Left renal pelvis (tissue), 4 donors: Measurements from ENCODE around the gene EEF1AKMT2. TPM values are rescaled to one million over a fixed set of nuclear protein-coding genes. Genes with fewer than 3 reads are reported as not detected.

Experiments used
- DNase-seq, 4 donors: peaks; one replicate each; pipeline ENCODE4 v3.0.0-alpha.2; 2013; ENCODE audit warnings: low read depth in 4 of 4, low spot score in 3 of 4
- polyA plus RNA-seq, 4 donors: library from polyadenylated mRNA; unstranded; fragments of 120-200 nt; gene quantifications; one replicate each; pipeline ENCODE4 v1.2.1, GENCODE V29; 2013; ENCODE audit not compliant: insufficient read length in 4 of 4

EEF1AKMT2 gene
- polyA plus RNA-seq, 4 donors = 36.4 to 41.5 (median 38.2) TPM

GRCh38 chr10:124724279-124725027, 67.2 kb downstream of the EEF1AKMT2 start:
- DNase-seq = no peak

- DNase-seq = no peak
Observed at GRCh38 chr10:124723826-124724225, 67.9 kb downstream of the EEF1AKMT2 start.

- no peak for DNase-seq
Observed at GRCh38 chr10:124722798-124723783, 68.6 kb downstream of the EEF1AKMT2 start.

GRCh38 chr10:124721330-124722045, 70.2 kb downstream of the EEF1AKMT2 start:
- no peak for DNase-seq

GRCh38 chr10:124719213-124719851, 72.4 kb downstream of the EEF1AKMT2 start:
- DNase-seq = no peak

- DNase-seq = peak in 1 of 4 donors; percentile 77
Observed at GRCh38 chr10:124717911-124718741, 73.6 kb downstream of the EEF1AKMT2 start.

GRCh38 chr10:124717041-124717757, 74.5 kb downstream of the EEF1AKMT2 start:
- DNase-seq = no peak

GRCh38 chr10:124716369-124716768, 75.3 kb downstream of the EEF1AKMT2 start:
- no peak for DNase-seq

- no peak for DNase-seq
Observed at GRCh38 chr10:124715439-124715838, 76.2 kb downstream of the EEF1AKMT2 start.

GRCh38 chr10:124713679-124714255, 77.9 kb downstream of the EEF1AKMT2 start:
- DNase-seq = no peak

GRCh38 chr10:124712704-124713407, 78.8 kb downstream of the EEF1AKMT2 start:
- DNase-seq = no peak

GRCh38 chr10:124711145-124711544, 80.5 kb downstream of the EEF1AKMT2 start:
- DNase-seq = no peak

- DNase-seq = peak in 1 of 4 donors; percentile 60
Observed at GRCh38 chr10:124710266-124710881, 81.3 kb downstream of the EEF1AKMT2 start.

GRCh38 chr10:124709861-124710260, 81.8 kb downstream of the EEF1AKMT2 start:
- no peak for DNase-seq

GRCh38 chr10:124708922-124709520, 82.7 kb downstream of the EEF1AKMT2 start:
- DNase-seq = no peak

- no peak for DNase-seq
Observed at GRCh38 chr10:124708246-124708779, 83.4 kb downstream of the EEF1AKMT2 start.
